HEK293 (cell line): ENCODE data around the gene SRR.

Experiments used
- YY1 ChIP-seq: fragments of 450-650 bp; formaldehyde crosslinking; IDR thresholded peaks from 2 replicates; pipeline ENCODE4 v1.5.1; 2018; ENCODE audit warnings: missing biosample characterization, missing genetic modification characterization
- ZBTB20 ChIP-seq: fragments of 450-650 bp; formaldehyde crosslinking; IDR thresholded peaks from 2 replicates; pipeline ENCODE4 v1.5.1; 2016; ENCODE audit warnings: missing biosample characterization, missing genetic modification characterization
- ZIC2 ChIP-seq: fragments of 450-650 bp; formaldehyde crosslinking; IDR thresholded peaks from 2 replicates; pipeline ENCODE4 v1.5.1; 2016; ENCODE audit warnings: missing biosample characterization, missing genetic modification characterization
- ZNF133 ChIP-seq: fragments of 450-650 bp; formaldehyde crosslinking; IDR thresholded peaks from 2 replicates; pipeline ENCODE4 v1.5.1; 2016; ENCODE audit warnings: missing biosample characterization, missing genetic modification characterization
- ZNF184 ChIP-seq: fragments of 450-650 bp; IDR thresholded peaks from 2 replicates; pipeline ENCODE4 v1.5.1; 2018; ENCODE audit warnings: missing biosample characterization, mild to moderate bottlenecking, missing genetic modification characterization
- TF ChIP-seq, protein P1 (sequence below): fragments of 450-650 bp; formaldehyde crosslinking; IDR thresholded peaks from 2 replicates; pipeline ENCODE4 v1.5.1; 2016; ENCODE audit warnings: missing biosample characterization, missing genetic modification characterization
- TF ChIP-seq, protein P2 (sequence below): fragments of 450-650 bp; formaldehyde crosslinking; optimal IDR thresholded peaks from 2 replicates; pipeline ENCODE3; 2016; ENCODE audit warnings: missing biosample characterization, mild to moderate bottlenecking, missing genetic modification characterization

DNA sequence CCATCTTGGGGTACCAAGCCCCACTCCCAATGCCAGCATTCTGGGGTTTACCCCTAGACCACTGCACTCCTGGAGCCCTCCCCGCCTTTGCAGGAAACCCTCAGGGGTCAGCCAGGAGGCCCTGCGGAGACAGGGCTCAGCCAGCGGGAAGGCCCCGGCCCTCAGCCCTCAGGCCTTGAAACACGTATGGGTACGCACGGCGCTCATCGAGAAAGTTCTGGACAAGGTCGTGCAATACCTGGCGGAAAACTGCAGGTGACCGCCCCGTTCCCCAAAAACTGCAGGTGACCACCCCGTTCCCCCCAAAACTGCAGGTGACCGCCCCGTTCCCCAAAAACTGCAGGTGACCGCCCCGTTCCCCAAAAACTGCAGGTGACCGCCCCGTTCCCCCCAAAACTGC is 58.3 kb downstream of the SRR start:
- TF ChIP-seq, protein P1, sequence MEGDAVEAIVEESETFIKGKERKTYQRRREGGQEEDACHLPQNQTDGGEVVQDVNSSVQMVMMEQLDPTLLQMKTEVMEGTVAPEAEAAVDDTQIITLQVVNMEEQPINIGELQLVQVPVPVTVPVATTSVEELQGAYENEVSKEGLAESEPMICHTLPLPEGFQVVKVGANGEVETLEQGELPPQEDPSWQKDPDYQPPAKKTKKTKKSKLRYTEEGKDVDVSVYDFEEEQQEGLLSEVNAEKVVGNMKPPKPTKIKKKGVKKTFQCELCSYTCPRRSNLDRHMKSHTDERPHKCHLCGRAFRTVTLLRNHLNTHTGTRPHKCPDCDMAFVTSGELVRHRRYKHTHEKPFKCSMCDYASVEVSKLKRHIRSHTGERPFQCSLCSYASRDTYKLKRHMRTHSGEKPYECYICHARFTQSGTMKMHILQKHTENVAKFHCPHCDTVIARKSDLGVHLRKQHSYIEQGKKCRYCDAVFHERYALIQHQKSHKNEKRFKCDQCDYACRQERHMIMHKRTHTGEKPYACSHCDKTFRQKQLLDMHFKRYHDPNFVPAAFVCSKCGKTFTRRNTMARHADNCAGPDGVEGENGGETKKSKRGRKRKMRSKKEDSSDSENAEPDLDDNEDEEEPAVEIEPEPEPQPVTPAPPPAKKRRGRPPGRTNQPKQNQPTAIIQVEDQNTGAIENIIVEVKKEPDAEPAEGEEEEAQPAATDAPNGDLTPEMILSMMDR: no peak
- TF ChIP-seq ZBTB20 (no peak), ZIC2 (tag by site-specific recombination) (no peak), ZNF184 (no peak), ZNF133 (tag by site-specific recombination) (no peak), YY1 (no peak)
- TF ChIP-seq, protein P2, sequence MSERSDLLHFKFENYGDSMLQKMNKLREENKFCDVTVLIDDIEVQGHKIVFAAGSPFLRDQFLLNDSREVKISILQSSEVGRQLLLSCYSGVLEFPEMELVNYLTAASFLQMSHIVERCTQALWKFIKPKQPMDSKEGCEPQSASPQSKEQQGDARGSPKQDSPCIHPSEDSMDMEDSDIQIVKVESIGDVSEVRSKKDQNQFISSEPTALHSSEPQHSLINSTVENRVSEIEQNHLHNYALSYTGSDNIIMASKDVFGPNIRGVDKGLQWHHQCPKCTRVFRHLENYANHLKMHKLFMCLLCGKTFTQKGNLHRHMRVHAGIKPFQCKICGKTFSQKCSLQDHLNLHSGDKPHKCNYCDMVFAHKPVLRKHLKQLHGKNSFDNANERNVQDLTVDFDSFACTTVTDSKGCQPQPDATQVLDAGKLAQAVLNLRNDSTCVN (tag by site-specific recombination): no peak
